GM19452 (cell line): Measurements from ENCODE around the gene MAGI2.

Source experiments
- ATAC-seq: cut with Tn5 transposase; IDR thresholded peaks from one replicate; pipeline ENCODE4 v1.9.1; 2021; ENCODE audit not compliant: unreplicated experiment

Gene MAGI2

GRCh38 chr7:79381921-79382320, 71.5 kb downstream of the MAGI2 start:
- ATAC-seq, result no peak

- no peak for ATAC-seq
Observed at GRCh38 chr7:79377097-79377496, 76.4 kb downstream of the MAGI2 start.

- ATAC-seq, result no peak
Observed at GRCh38 chr7:79376299-79377025, 77.0 kb downstream of the MAGI2 start.

GRCh38 chr7:79361214-79361613, 92.3 kb downstream of the MAGI2 start:
- ATAC-seq, result no peak

- no peak for ATAC-seq
Observed at GRCh38 chr7:79359827-79360226, 93.6 kb downstream of the MAGI2 start.

- ATAC-seq, result no peak
Observed at GRCh38 chr7:79357101-79357500, 96.4 kb downstream of the MAGI2 start.

- no peak for ATAC-seq
Observed at GRCh38 chr7:79353720-79354468, 99.6 kb downstream of the MAGI2 start.

GRCh38 chr7:79352323-79352722, 101.1 kb downstream of the MAGI2 start:
- ATAC-seq, result no peak

- ATAC-seq, result no peak
Observed at GRCh38 chr7:79347351-79347750, 106.1 kb downstream of the MAGI2 start.

GRCh38 chr7:79341902-79342301, 111.6 kb downstream of the MAGI2 start:
- ATAC-seq, result no peak

GRCh38 chr7:79340212-79340611, 113.3 kb downstream of the MAGI2 start:
- ATAC-seq, result no peak

- ATAC-seq, result no peak
Observed at GRCh38 chr7:79339208-79339925, 114.1 kb downstream of the MAGI2 start.

- ATAC-seq, result no peak
Observed at GRCh38 chr7:79337717-79338116, 115.8 kb downstream of the MAGI2 start.

GRCh38 chr7:79334841-79335240, 118.6 kb downstream of the MAGI2 start:
- ATAC-seq, result no peak

- ATAC-seq, result no peak
Observed at GRCh38 chr7:79334334-79334733, 119.1 kb downstream of the MAGI2 start.

- ATAC-seq, result no peak
Observed at GRCh38 chr7:79332091-79332490, 121.4 kb downstream of the MAGI2 start.

GRCh38 chr7:79329464-79329863, 124.0 kb downstream of the MAGI2 start:
- ATAC-seq, result no peak

- ATAC-seq, result no peak
Observed at GRCh38 chr7:79320741-79321473, 132.6 kb downstream of the MAGI2 start.

GRCh38 chr7:79319369-79319768, 134.1 kb downstream of the MAGI2 start:
- ATAC-seq, result no peak

GRCh38 chr7:79317728-79318127, 135.7 kb downstream of the MAGI2 start:
- no peak for ATAC-seq

- no peak for ATAC-seq
Observed at GRCh38 chr7:79312022-79312421, 141.4 kb downstream of the MAGI2 start.
